ENCODE data around the gene AGAP1. TPM values are rescaled to one million over a fixed set of nuclear protein-coding genes. Genes with fewer than 3 reads are reported as not detected.

The AGAP1 gene
- total RNA-seq, 2 experiments from 2014 or later: 2.4 to 4.5 TPM

DNA sequence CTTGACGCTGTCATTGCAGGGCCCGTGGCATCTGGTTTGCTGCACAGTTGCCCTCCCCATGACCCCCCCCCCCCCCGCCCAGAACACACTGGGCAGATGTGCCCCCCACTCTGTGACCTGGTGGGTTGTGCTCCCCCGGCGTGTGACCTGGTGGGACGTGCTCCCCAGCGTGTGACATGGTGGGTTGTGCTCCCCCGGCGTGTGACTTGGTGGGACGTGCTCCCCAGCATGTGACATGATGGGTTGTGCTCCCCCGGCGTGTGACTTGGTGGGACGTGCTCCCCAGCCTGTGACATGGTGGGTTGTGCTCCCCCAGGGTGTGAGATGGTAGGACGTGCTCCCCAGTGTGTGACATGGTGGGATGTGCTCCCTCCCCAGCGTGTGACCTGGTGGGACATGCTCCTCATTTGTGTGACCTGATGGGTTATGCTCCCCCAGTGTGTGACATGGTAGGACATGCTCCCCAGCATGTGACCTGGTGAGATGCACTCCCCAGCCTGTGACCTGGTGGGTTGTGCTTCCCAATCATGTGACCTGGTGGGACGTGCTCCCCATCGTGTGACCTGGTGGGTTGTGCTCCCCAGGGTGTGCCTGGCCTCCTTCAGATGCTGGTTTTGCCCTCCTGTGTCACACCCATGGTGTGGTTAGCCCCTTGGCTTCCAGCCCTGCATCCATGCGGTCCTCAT lies 213.7 kb downstream of the AGAP1 start:
- H3K4me3 Mint-ChIP-seq: no peak overlapping the region
- no peaks in the 10 kb centered on the region for H3K27me3 Mint-ChIP-seq
- no peak overlapping the region for H3K27ac Mint-ChIP-seq
- POLR2A ChIA-PET: no interaction called here
- ATAC-seq (ENCODE audit: low read depth): no peak
- DNase-seq: no peak
- no peaks in the 10 kb centered on the region for H3K36me3 Mint-ChIP-seq
- no peaks in the 10 kb centered on the region for H3K4me1 Mint-ChIP-seq
- no peaks in the 10 kb centered on the region for H3K9me3 Mint-ChIP-seq

DNA sequence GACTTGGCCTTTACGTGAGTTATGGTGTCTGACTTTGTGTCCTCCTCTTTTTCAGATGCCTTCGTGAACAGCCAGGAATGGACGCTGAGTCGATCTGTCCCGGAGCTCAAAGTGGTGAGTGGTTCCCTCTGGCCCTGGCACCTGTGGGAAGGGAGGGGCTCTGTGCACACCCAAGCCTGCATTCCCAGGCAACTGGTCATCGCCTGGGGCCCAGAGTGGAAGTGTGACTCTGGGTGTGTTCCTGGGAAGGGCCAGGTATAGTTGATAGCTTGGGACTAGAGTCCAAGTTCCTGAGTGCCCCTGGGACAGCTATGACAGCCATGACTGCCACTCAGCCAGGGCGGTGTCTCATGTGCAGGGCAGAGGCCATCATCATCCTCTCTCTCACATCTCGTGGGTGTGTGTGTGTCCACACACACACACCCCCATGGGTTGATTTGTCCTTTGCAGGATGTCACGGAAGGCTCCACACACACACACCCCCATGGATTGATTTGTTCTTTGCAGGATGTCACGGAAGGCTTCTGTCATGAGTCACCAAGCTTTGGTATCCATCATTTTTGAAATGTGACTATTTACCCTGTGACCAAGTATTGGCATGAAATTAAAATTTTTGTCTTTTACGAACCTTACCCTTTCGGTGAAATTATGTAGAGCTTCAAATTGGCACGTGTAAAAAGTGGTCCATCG lies 215.4 kb downstream of the AGAP1 start:
- POLR2A ChIA-PET: no interaction called here
- Mint-ChIP-seq H3K4me3 (no peak overlapping the region), H3K36me3 (no peaks in the 10 kb centered on the region), H3K4me1 (no peaks in the 10 kb centered on the region), H3K27ac (no peak overlapping the region), H3K9me3 (no peaks in the 10 kb centered on the region), H3K27me3 (no peaks in the 10 kb centered on the region)
- ATAC-seq (ENCODE audit: low read depth) (no peak), DNase-seq (no peak)

DNA sequence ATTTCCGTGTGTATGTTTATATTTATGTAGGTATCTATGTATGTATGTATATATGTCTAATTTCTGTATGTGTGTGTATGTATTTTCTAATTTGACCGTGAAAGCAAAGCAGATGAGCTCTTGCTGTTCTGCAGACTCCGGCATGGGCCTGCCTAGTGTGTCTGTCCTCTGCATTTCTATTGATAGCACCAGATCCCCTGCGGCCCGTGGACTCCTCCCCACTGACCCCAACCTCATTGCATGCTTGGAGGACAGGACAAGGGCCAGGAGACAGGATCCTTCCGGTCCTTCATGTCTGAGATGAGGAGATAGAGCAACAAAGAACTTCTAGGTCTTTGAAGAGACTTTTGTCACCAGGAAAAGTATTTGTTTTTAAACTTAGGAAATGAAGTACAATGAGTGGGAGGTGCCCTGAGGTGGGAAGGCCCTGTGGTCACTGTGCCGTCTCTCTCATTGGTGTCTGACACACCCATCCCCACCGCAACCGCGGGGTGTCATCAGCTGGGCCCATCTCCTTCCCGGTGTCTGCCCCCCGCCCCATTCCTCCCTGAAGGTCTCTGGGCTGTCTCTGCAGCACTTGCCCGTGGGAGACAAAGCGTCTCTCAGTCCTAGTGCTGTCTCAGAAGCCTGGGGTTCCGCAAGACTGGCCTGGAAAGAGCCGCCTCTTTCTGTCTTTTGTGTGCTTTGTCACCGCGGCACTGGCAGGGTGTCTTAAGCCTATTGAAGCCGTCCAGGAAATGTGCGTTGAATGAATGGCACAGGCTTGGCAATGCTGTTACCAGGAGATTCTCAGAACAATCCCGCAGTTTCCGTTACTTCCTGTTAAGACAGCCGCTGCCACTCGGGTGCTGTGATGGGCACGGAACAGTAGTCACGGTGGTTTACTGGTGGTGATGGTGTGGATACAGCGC lies 216.4 kb downstream of the AGAP1 start:
- no peaks in the 10 kb centered on the region for H3K36me3 Mint-ChIP-seq
- no peaks in the 10 kb centered on the region for H3K9me3 Mint-ChIP-seq
- no peak overlapping the region for H3K27ac Mint-ChIP-seq
- POLR2A ChIA-PET: no interaction called here
- DNase-seq: no peak
- H3K27me3 Mint-ChIP-seq: no peaks in the 10 kb centered on the region
- no peaks in the 10 kb centered on the region for H3K4me1 Mint-ChIP-seq
- no peak overlapping the region for H3K4me3 Mint-ChIP-seq
- no peak for ATAC-seq (ENCODE audit: low read depth)

DNA sequence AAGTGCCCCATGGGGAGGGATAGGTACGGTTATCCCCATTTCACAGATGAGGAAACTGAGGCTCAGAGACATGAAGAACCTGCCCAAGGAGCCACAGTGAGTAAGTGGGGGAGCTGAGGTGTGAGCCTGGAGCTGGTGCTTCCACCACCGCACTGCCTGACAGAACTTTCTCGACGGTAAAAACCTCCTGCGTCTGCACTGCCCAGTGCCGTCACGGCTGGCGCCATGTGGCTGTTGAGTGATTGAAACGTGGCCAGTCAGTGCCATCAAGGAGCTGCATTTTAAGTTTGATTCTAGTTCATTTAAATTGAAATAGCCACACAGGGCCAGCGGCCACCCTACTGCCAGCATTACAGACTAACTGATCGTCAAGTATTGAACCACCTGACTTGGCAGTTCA lies 217.1 kb downstream of the AGAP1 start:
- Mint-ChIP-seq H3K36me3 (no peaks in the 10 kb centered on the region), H3K27me3 (no peaks in the 10 kb centered on the region), H3K4me1 (no peaks in the 10 kb centered on the region), H3K4me3 (no peak overlapping the region), H3K27ac (no peak overlapping the region), H3K9me3 (no peaks in the 10 kb centered on the region)
- ATAC-seq (ENCODE audit: low read depth): no peak
- POLR2A ChIA-PET: no interaction called here
- no peak for DNase-seq

DNA sequence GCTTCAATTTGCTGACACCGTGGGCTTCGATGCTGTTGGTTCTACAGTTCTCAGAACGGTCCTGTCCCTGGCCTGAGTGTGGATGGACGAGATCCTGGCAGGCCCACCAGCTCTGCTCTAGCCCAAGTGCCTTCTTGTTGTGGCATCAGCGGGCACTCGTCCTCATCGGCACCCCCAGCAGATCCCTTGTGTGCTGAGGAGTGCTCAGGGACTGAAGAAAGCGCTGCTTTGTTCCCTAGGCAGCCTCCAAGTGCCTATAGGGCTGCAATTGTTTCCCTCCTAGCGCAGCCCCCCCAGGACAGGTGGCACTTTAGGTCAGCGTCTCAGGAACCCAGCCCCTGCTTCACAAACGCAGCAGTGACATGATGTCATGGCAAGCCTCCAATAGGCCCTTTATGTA lies 217.7 kb downstream of the AGAP1 start:
- no peaks in the 10 kb centered on the region for H3K4me1 Mint-ChIP-seq
- POLR2A ChIA-PET: no interaction called here
- H3K4me3 Mint-ChIP-seq: no peak overlapping the region
- no peaks in the 10 kb centered on the region for H3K36me3 Mint-ChIP-seq
- ATAC-seq (ENCODE audit: low read depth) (no peak), DNase-seq (no peak)
- H3K9me3 Mint-ChIP-seq: no peaks in the 10 kb centered on the region
- H3K27ac Mint-ChIP-seq: no peak overlapping the region
- no peaks in the 10 kb centered on the region for H3K27me3 Mint-ChIP-seq

DNA sequence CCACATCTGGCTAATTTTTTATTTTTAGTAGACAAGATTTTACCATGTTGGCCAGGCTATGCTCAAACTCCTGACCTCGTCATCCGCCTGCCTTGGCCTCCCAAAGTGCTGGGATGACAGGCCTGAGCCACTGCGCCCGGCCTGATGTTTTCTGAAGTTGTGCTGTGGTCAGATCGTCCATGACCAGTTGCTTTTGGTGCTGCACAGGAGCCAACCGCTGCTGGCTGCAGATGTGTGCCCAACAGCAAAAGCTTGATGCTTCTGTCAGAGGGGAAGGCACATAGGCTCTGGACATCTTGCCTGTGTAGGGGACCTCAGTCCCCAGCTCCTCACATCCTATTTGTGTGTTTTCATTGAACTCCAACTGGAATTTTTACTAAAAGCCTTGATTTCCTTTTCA lies 218.3 kb downstream of the AGAP1 start:
- no peaks in the 10 kb centered on the region for H3K27me3 Mint-ChIP-seq
- H3K27ac Mint-ChIP-seq: no peak overlapping the region
- H3K4me3 Mint-ChIP-seq: no peak overlapping the region
- no peaks in the 10 kb centered on the region for H3K9me3 Mint-ChIP-seq
- DNase-seq: no peak
- no peaks in the 10 kb centered on the region for H3K36me3 Mint-ChIP-seq
- no peaks in the 10 kb centered on the region for H3K4me1 Mint-ChIP-seq
- no peak for ATAC-seq (ENCODE audit: low read depth)
- POLR2A ChIA-PET: no interaction called here

DNA sequence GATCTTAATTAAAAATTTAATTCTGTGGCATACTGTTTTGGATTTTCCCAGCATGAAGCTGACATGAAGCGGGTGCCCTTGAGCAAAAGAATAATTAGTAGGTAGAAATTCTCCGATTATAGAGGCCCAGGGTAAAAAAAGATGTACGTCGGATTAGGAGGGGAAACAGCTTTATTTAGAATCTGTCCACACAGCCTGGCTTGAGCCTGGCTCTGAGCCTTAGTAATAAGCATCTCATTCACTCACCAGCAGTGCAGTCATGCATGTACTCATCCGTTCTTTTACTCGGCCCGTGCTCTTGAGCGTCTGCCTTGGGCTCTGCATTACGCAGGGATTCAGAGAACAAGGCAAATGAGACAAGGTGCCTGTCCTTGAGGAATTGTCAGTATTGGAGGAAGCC lies 219.3 kb downstream of the AGAP1 start:
- Mint-ChIP-seq H3K4me3 (no peak overlapping the region), H3K27me3 (no peaks in the 10 kb centered on the region), H3K4me1 (no peaks in the 10 kb centered on the region), H3K27ac (no peak overlapping the region), H3K9me3 (no peaks in the 10 kb centered on the region), H3K36me3 (no peaks in the 10 kb centered on the region)
- no peak for DNase-seq
- POLR2A ChIA-PET: no interaction called here
- no peak for ATAC-seq (ENCODE audit: low read depth)

DNA sequence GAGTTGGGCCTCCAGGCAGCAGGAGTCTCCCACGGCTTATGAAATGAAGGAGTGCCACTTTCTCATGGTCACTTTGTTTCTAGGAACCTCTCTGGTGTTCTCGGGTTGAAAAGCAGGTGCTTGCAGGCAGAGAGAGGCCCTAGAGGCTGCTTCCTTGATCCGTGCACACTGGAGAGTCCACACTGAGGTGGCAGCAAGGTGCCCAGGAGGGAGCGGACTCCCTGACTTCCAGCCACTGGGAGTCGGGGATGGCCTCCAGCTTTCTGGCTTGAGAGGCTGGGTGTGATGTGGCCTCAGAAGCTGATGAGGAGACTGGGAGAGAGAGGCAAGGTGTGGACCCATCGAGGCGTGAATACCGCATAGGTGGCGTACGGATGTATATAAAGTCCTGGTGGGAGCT lies 221.8 kb downstream of the AGAP1 start:
- POLR2A ChIA-PET: no interaction called here

DNA sequence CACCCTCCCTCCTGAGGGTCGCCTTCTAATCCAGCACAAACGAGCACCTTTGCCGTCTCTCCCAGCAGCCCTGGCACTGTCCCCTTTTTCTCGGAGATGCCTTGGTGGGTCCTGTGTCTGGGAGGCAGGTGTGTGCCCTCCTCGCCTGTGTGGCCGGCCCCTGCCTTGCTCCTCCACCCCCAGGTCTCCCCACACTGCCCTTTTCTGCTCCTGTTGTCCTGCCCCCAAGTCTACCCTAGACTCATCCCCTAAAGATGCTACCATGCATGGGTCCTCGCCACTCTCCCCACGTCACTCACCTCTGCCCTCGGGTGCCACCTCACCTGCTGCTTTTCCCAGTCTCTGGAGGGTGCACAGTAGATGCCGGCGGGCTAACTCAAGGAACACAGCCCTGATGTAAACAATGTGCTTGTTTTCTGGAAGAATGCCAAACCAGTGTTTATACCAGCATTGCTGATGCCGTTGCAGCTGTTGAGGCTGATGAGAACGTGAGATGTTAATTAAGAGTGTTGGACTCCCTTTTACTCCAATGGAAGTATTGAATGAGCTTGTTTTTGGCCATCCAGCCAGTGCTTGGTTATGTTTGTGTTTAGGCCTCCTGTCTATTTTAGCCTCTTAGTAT lies 223.1 kb downstream of the AGAP1 start:
- POLR2A ChIA-PET: no interaction called here
- Mint-ChIP-seq H3K4me3 (no peak overlapping the region), H3K9me3 (no peaks in the 10 kb centered on the region), H3K36me3 (no peaks in the 10 kb centered on the region), H3K4me1 (no peaks in the 10 kb centered on the region), H3K27me3 (no peaks in the 10 kb centered on the region), H3K27ac (no peak overlapping the region)
- no peak for ATAC-seq (ENCODE audit: low read depth)
- DNase-seq: no peak

More for the DNA sequence above, 221.8 kb downstream of the AGAP1 start:
- Mint-ChIP-seq H3K27ac (no peak overlapping the region), H3K27me3 (no peaks in the 10 kb centered on the region), H3K36me3 (no peaks in the 10 kb centered on the region), H3K4me3 (no peak overlapping the region), H3K4me1 (no peaks in the 10 kb centered on the region), H3K9me3 (no peaks in the 10 kb centered on the region)
- ATAC-seq (ENCODE audit: low read depth) (no peak), DNase-seq (no peak)

DNA sequence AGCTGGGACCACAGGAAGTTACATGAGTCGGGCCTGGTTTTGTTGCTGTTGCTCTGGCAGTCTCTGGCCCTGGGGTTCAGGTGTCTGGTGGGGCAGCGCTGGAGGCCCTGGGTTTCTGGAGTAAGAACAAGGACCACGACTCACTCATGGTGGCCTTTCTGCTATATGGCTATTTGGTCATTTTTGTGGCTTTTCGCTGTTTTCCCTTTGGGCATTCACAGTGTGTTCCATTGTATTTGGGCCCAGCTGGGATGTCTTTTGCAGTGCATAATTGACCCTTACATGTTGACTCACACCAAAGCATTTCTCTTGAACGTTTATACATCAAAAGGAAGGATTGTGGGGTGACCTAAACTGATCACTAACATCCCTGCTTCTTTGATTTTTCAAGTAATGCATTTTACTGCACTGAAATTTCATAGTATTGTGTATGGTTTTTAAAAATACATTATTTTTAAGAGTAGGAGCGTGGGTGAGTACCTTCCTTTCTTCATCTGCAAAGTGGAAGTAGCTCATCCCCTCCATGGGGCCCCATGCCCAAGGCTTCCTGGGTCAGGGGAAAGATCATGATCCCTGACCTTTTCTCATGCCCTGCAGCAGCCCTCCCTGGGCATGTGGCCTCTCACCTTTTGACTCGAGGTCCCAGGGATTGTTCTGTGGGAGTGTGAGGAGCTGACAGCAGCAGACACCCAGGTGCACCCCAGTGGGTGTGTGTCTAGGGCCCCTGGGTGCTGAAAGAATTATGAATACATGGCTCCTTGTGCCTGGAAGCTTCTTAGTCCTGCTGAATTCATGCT lies 225.5 kb downstream of the AGAP1 start:
- H3K27me3 Mint-ChIP-seq: no peaks in the 10 kb centered on the region
- no peaks in the 10 kb centered on the region for H3K4me1 Mint-ChIP-seq
- no peak for ATAC-seq (ENCODE audit: low read depth)
- DNase-seq: no peak
- H3K4me3 Mint-ChIP-seq: no peak overlapping the region
- POLR2A ChIA-PET: no interaction called here
- H3K27ac Mint-ChIP-seq: no peak overlapping the region
- no peaks in the 10 kb centered on the region for H3K36me3 Mint-ChIP-seq
- no peaks in the 10 kb centered on the region for H3K9me3 Mint-ChIP-seq

DNA sequence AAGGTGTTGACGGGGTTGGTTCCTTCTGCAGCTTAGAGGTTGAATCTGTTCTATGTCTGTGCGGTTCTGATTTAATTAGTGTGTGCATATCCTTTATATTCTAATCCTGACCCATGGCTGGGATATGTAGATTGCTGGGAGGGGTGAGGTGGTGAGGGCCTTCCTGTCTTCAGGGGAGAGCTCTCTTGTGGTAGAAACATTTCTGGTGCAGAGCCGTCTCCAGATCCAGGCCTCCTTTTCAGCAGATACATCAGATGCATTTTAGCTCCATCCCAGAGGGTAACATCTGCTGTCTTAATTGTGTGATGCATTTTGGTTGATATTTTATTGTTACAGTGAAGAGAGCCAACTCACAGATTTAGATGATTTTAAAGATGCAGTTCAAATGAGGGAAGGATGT lies 227.8 kb downstream of the AGAP1 start:
- ATAC-seq (ENCODE audit: low read depth) (no peak), DNase-seq (no peak)
- H3K36me3 Mint-ChIP-seq: no peaks in the 10 kb centered on the region
- H3K27ac Mint-ChIP-seq: no peak overlapping the region
- H3K9me3 Mint-ChIP-seq: no peaks in the 10 kb centered on the region
- POLR2A ChIA-PET: no interaction called here
- no peaks in the 10 kb centered on the region for H3K4me1 Mint-ChIP-seq
- no peak overlapping the region for H3K4me3 Mint-ChIP-seq
- no peaks in the 10 kb centered on the region for H3K27me3 Mint-ChIP-seq

DNA sequence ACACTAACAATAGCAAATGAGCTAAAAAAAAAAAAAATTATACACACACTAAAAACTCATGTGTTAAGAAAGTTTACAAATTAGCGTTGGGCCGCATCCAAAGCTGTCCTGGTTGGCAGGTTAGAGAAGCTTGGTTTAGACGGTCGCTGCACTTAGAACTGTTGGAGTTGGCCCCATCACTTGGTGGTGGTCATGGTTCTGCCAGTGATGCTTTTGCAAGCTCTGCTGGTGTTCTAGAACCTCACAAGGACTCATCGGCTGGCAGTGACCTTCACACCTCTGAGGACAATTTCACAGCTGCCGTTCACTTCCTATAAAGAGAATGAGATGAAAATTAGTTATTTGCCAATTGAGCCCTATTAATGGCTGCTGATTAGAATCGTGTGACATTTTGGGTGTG lies 229.0 kb downstream of the AGAP1 start:
- POLR2A ChIA-PET: no interaction called here
- Mint-ChIP-seq H3K27ac (no peak overlapping the region), H3K9me3 (no peaks in the 10 kb centered on the region), H3K4me1 (no peaks in the 10 kb centered on the region), H3K27me3 (no peaks in the 10 kb centered on the region), H3K36me3 (no peaks in the 10 kb centered on the region), H3K4me3 (no peak overlapping the region)
- DNase-seq (no peak), ATAC-seq (ENCODE audit: low read depth) (no peak)

DNA sequence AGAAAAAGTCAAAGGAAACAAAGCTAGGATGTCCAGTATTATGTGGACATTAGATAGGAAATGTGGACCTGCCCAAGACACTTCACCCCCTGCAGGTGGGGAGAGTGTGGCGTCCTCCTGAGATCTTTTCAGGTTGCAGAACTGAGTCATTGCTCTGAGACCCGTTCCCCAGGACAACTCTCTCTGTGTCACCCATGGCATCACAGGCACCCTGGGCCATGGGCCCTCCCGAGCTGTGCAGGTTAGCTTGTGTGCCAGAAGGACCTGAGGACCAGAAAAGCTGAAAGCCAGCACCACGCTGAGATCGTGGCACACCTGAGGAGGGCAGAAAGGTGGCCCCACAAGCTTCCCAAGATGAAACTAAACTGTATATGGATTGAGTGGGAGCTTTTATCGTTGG lies 229.5 kb downstream of the AGAP1 start:
- H3K27ac Mint-ChIP-seq: no peak overlapping the region
- POLR2A ChIA-PET: no interaction called here

More for the DNA sequence above, 229.5 kb downstream of the AGAP1 start:
- Mint-ChIP-seq H3K9me3 (no peaks in the 10 kb centered on the region), H3K27me3 (no peaks in the 10 kb centered on the region), H3K36me3 (no peaks in the 10 kb centered on the region), H3K4me3 (no peak overlapping the region), H3K4me1 (no peaks in the 10 kb centered on the region)
- DNase-seq (no peak), ATAC-seq (ENCODE audit: low read depth) (no peak)
